PFSK-1 (cell line): Measurements from ENCODE around the gene ARSI.

Experiments used
- FOXP2 ChIP-seq: optimal IDR thresholded peaks from 2 replicates; pipeline ENCODE3; 2011; ENCODE audit warnings: borderline replicate concordance, control low read depth, inconsistent platforms; ENCODE audit not compliant: insufficient read depth; ENCODE audit errors: extremely low read length, extremely low read depth
- POLR2AphosphoS5 ChIP-seq: IDR thresholded peaks from 2 replicates; pipeline ENCODE4 v1.6.1; 2012; ENCODE audit warnings: low read depth, mild to moderate bottlenecking, control low read depth, low read length, moderate library complexity
- TAF1 ChIP-seq: IDR thresholded peaks from 2 replicates; pipeline ENCODE4 v1.6.1; 2012; ENCODE audit warnings: low read length, control low read depth, borderline replicate concordance; ENCODE audit not compliant: insufficient read depth

DNA sequence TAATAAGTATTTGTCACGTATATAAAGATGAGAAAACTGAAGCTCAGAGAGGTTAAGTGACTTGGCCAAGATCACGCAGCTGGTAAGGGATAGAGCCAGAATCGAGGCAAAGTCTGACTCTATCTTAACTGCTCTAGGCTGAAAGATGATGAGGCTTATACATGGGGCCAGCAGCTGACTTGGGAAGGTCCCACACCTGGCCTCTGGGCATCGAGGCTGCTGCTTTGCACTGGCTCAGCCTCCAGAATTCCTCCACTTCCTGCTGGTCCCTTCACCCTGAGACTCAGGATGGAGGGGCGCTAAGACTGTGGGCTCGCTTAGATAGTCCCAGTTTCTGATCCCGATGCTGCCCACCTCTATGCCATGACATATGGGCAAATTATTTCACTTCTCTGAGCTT is 48.3 kb downstream of the ARSI start:
- TF ChIP-seq POLR2AphosphoS5 = no peak
- no peak for TF ChIP-seq FOXP2
- no peak for TF ChIP-seq TAF1
